H9 (cell line): ENCODE results near the gene CEP164. TPM values are rescaled to one million over a fixed set of nuclear protein-coding genes. Genes with fewer than 3 reads are reported as not detected.

ENCODE experiments used
- DNase-seq: peaks from one replicate; pipeline ENCODE4 v3.0.0-alpha.2; 2017
- H2AFZ ChIP-seq: one replicate; pipeline ENCODE4 v1.6.1; 2013; ENCODE audit warnings: mild to moderate bottlenecking, low read length, control low read depth, moderate library complexity
- H2AK5ac ChIP-seq: 2 replicates; pipeline ENCODE4 v1.6.1; 2013; ENCODE audit warnings: low read length, control low read depth, mixed read lengths; ENCODE audit not compliant: insufficient read length
- H2BK120ac ChIP-seq: one replicate; pipeline ENCODE4 v1.6.1; 2013; ENCODE audit warnings: low read depth, mild to moderate bottlenecking, low read length, control low read depth, inconsistent platforms; ENCODE audit not compliant: poor library complexity, severe bottlenecking
- H2BK12ac ChIP-seq: 2 replicates; pipeline ENCODE4 v1.6.1; 2013; ENCODE audit warnings: low read length, control low read depth, mixed read lengths, low read depth; ENCODE audit not compliant: insufficient read length
- H2BK15ac ChIP-seq: 2 replicates; pipeline ENCODE4 v1.6.1; 2013; ENCODE audit warnings: low read depth, low read length, control low read depth
- H2BK20ac ChIP-seq: one replicate; pipeline ENCODE4 v1.6.1; 2013; ENCODE audit warnings: low read depth, mild to moderate bottlenecking, low read length, control low read depth, inconsistent platforms; ENCODE audit not compliant: poor library complexity, severe bottlenecking
- H2BK5ac ChIP-seq: 2 replicates; pipeline ENCODE4 v1.6.1; 2013; ENCODE audit warnings: low read length, control low read depth, mixed read lengths; ENCODE audit not compliant: insufficient read length
- H3K14ac ChIP-seq: 2 replicates; pipeline ENCODE4 v1.6.1; 2013; ENCODE audit warnings: low read length, control low read depth; ENCODE audit not compliant: insufficient read depth
- H3K18ac ChIP-seq: 2 replicates; pipeline ENCODE4 v1.6.1; 2013; ENCODE audit warnings: low read depth, mild to moderate bottlenecking, mixed read lengths, low read length, control low read depth; ENCODE audit not compliant: insufficient read length
- H3K23ac ChIP-seq: 2 replicates; pipeline ENCODE4 v1.6.1; 2013; ENCODE audit warnings: low read length, control low read depth, mixed read lengths, low read depth; ENCODE audit not compliant: insufficient read length
- H3K23me2 ChIP-seq: 2 replicates; pipeline ENCODE4 v1.6.1; 2013; ENCODE audit warnings: low read depth, mild to moderate bottlenecking, mixed read lengths, low read length, control low read depth; ENCODE audit not compliant: insufficient read length, poor library complexity, severe bottlenecking
- H3K27ac ChIP-seq: 2 replicates; pipeline ENCODE4 v1.5.1; 2013; ENCODE audit warnings: low read length, control low read depth, mixed read lengths, low read depth; ENCODE audit not compliant: insufficient read length
- H3K27me3 ChIP-seq: 2 replicates; pipeline ENCODE4 v1.6.1; 2013; ENCODE audit warnings: low read length, control low read depth, inconsistent platforms; ENCODE audit not compliant: insufficient read depth
- H3K4ac ChIP-seq: 2 replicates; pipeline ENCODE4 v1.6.1; 2013; ENCODE audit warnings: low read depth, mild to moderate bottlenecking, control low read depth, inconsistent platforms, low read length, moderate library complexity
- H3K4me1 ChIP-seq: 2 replicates; pipeline ENCODE4 v1.6.1; 2013; ENCODE audit warnings: low read length, control low read depth, inconsistent platforms; ENCODE audit not compliant: insufficient read depth
- H3K4me2 ChIP-seq: 2 replicates; pipeline ENCODE4 v1.6.1; 2013; ENCODE audit warnings: low read length, control low read depth, mixed read lengths; ENCODE audit not compliant: insufficient read length, insufficient read depth
- H3K56ac ChIP-seq: 2 replicates; pipeline ENCODE4 v1.6.1; 2013; ENCODE audit warnings: low read depth, mild to moderate bottlenecking, mixed read lengths, low read length, control low read depth; ENCODE audit not compliant: insufficient read length
- H3K79me1 ChIP-seq: 2 replicates; pipeline ENCODE4 v1.6.1; 2013; ENCODE audit warnings: low read depth, mild to moderate bottlenecking, moderate library complexity, low read length, control low read depth, inconsistent platforms; ENCODE audit not compliant: insufficient read depth, poor library complexity, severe bottlenecking
- H3K79me2 ChIP-seq: 2 replicates; pipeline ENCODE4 v1.6.1; 2013; ENCODE audit warnings: low read length, control low read depth, inconsistent platforms; ENCODE audit not compliant: insufficient read depth
- H3K9ac ChIP-seq: 2 replicates; pipeline ENCODE4 v1.6.1; 2013; ENCODE audit warnings: low read length, control low read depth, mixed read lengths; ENCODE audit not compliant: insufficient read length; ENCODE audit errors: extremely low read depth
- H3K9me3 ChIP-seq: one replicate; pipeline ENCODE4 v1.6.1; 2013; ENCODE audit warnings: low read depth, low read length, inconsistent platforms; ENCODE audit not compliant: control insufficient read depth
- H3T11ph ChIP-seq: one replicate; pipeline ENCODE4 v1.6.1; 2013; ENCODE audit warnings: mild to moderate bottlenecking, low read length, control low read depth, inconsistent platforms
- H4K20me1 ChIP-seq: one replicate; pipeline ENCODE4 v1.6.1; 2013; ENCODE audit not compliant: control insufficient read depth, insufficient read length, insufficient read depth
- H4K5ac ChIP-seq: 2 replicates; pipeline ENCODE4 v1.6.1; 2013; ENCODE audit warnings: low read depth, mild to moderate bottlenecking, mixed read lengths, low read length, control low read depth; ENCODE audit not compliant: insufficient read length
- H4K8ac ChIP-seq: replicated peaks from 2 replicates; pipeline ENCODE4 v1.6.1; 2013; ENCODE audit warnings: low read length, control low read depth, mixed read lengths, low read depth; ENCODE audit not compliant: insufficient read length
- H4K91ac ChIP-seq: 2 replicates; pipeline ENCODE4 v1.6.1; 2013; ENCODE audit warnings: low read depth, mild to moderate bottlenecking, moderate library complexity, mixed read lengths, low read length, control low read depth; ENCODE audit not compliant: insufficient read length
- H3K27ac Mint-ChIP-seq, 3 experiments: 2 replicates in 2 of 3; 3 replicates in 1 of 3; pipeline ENCODE4 v1.8.0; 2020 to 2021; ENCODE audit warnings: mixed read lengths in 3 of 3, mild to moderate bottlenecking in 1 of 3, moderate library complexity in 1 of 3
- H3K27me3 Mint-ChIP-seq: 2 replicates; pipeline ENCODE4 v1.8.0; 2021; ENCODE audit warnings: low read depth, mild to moderate bottlenecking, moderate library complexity, mixed read lengths
- H3K36me3 Mint-ChIP-seq, 3 experiments: 2 replicates in 2 of 3; 3 replicates in 1 of 3; pipeline ENCODE4 v1.8.0; 2020 to 2021; ENCODE audit warnings: low read depth in 3 of 3, mixed read lengths in 3 of 3; ENCODE audit not compliant: insufficient read depth in 1 of 3
- H3K4me1 Mint-ChIP-seq, 2 experiments: 2 replicates each; pipeline ENCODE4 v1.8.0; 2020; ENCODE audit warnings: mixed read lengths in 2 of 2
- H3K4me3 Mint-ChIP-seq, 2 experiments: 2 replicates in 1 of 2; 3 replicates in 1 of 2; pipeline ENCODE4 v1.8.0; 2020 to 2021; ENCODE audit warnings: mild to moderate bottlenecking in 2 of 2, mixed read lengths in 2 of 2, moderate library complexity in 1 of 2
- H3K9me3 Mint-ChIP-seq, 2 experiments: 2 replicates in 1 of 2; 3 replicates in 1 of 2; pipeline ENCODE4 v1.8.0; 2020; ENCODE audit warnings: mild to moderate bottlenecking in 2 of 2, mixed read lengths in 2 of 2, moderate library complexity in 1 of 2
- WGBS: extraction: QIAGEN DNeasy Blood & Tissue Kit; methylation state at CpG from one replicate; pipeline ENCODE4 v1.1.7; 2013; ENCODE audit warnings: missing lambda C conversion rate, low lambda C conversion rate, mixed read lengths; ENCODE audit not compliant: insufficient read length; ENCODE audit errors: extremely low coverage; 5-methylcytosine and 5-hydroxymethylcytosine counted together
- total RNA-seq: library from RNA; stranded (reverse); gene quantifications from 2 replicates; pipeline ENCODE4 v1.2.1, GENCODE V29; 2021
- TF ChIP-seq, protein P1 (sequence below): fragments of 200-600 bp; sonication (generic); conservative IDR thresholded peaks from 3 replicates; pipeline ENCODE4 v1.8.0; 2021; ENCODE audit warnings: antibody characterized with exemption, mild to moderate bottlenecking

Gene CEP164
- total RNA-seq, 1 experiment from 2014 or later = 24.9 TPM

DNA sequence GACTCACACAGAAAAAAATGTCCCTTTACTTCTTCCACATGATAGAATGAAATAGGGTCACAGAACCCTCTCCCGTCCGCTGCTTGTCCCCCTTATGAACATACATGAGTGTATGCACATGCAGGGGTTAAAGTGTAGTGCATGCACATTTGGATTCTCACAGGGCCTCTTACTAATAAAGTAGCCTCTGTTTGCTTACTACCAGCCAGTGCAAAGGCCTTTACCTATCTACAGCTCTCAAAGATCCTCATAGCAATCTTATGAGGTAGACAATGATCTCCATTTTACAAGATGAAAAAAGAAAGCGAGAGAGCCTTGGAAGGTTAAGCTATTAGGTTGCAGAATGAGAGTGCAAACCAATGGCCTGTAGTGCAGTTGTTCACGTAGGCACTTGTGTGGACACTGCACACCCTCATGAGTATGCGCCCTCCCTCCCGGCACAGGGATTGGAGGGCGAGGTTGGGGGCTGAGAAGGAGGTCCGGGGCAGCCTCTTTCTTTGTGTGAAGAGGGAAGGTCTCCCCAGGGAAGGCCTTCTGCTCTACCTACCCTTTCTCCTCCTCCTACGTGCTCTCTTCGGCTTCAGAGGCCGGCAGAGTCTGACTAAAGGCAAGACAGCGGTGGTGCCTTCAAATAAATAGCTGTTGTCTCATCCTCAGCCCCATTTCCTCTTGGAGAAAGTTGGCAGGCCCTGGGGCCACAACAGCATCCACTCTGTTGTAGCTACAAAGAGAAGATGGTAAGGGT lies 91.3 kb downstream of the CEP164 start:
- no peak overlapping the region for H2BK5ac ChIP-seq
- Mint-ChIP-seq H3K27me3 (peaks cover 7% of the 10 kb centered on the region), H3K9me3 (no peaks in the 10 kb centered on the region), H3K4me1 (peaks cover 0 to 5% of the 10 kb centered on the region in 2 experiments; a peak in 2 of 4 replicates), H3K27ac (peak overlapping the region in 1 of 3 experiments; percentile 9; a peak in 1 of 7 replicates), H3K4me3 (no peak overlapping the region), H3K36me3 (no peaks in the 10 kb centered on the region; a peak in 1 of 7 replicates)
- no peak overlapping the region for H3K4ac ChIP-seq
- no peak overlapping the region for H2BK15ac ChIP-seq
- H2AK5ac ChIP-seq = no peak overlapping the region
- H3K79me1 ChIP-seq = no peaks in the 10 kb centered on the region
- H3K23me2 ChIP-seq = no peaks in the 10 kb centered on the region
- H3K79me2 ChIP-seq = no peaks in the 10 kb centered on the region
- no peaks in the 10 kb centered on the region for H3K9me3 ChIP-seq
- H3T11ph ChIP-seq = no peak overlapping the region
- H3K27ac ChIP-seq = no peak overlapping the region
- no CpG with 5 or more reads among the region's 12 CpGs for WGBS
- H2AFZ ChIP-seq = no peak overlapping the region
- no peak overlapping the region for H2BK120ac ChIP-seq
- no peak overlapping the region for H3K56ac ChIP-seq
- H3K23ac ChIP-seq = no peak overlapping the region
- no peaks in the 10 kb centered on the region for H4K20me1 ChIP-seq
- no peak overlapping the region for H2BK12ac ChIP-seq
- TF ChIP-seq, protein P1, sequence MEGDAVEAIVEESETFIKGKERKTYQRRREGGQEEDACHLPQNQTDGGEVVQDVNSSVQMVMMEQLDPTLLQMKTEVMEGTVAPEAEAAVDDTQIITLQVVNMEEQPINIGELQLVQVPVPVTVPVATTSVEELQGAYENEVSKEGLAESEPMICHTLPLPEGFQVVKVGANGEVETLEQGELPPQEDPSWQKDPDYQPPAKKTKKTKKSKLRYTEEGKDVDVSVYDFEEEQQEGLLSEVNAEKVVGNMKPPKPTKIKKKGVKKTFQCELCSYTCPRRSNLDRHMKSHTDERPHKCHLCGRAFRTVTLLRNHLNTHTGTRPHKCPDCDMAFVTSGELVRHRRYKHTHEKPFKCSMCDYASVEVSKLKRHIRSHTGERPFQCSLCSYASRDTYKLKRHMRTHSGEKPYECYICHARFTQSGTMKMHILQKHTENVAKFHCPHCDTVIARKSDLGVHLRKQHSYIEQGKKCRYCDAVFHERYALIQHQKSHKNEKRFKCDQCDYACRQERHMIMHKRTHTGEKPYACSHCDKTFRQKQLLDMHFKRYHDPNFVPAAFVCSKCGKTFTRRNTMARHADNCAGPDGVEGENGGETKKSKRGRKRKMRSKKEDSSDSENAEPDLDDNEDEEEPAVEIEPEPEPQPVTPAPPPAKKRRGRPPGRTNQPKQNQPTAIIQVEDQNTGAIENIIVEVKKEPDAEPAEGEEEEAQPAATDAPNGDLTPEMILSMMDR = no peak
- no peaks in the 10 kb centered on the region for H3K27me3 ChIP-seq
- DNase-seq = no peak
- H4K8ac ChIP-seq = no peak overlapping the region
- no peak overlapping the region for H3K18ac ChIP-seq
- H3K4me2 ChIP-seq = no peak overlapping the region
- no peaks in the 10 kb centered on the region for H3K4me1 ChIP-seq
- H2BK20ac ChIP-seq = no peak overlapping the region
- H3K14ac ChIP-seq = no peak overlapping the region
- no peak overlapping the region for H4K5ac ChIP-seq
- H3K9ac ChIP-seq = no peak overlapping the region
- H4K91ac ChIP-seq = no peak overlapping the region
